ENCODE results near the gene TAAR6. TPM values are rescaled to one million over a fixed set of nuclear protein-coding genes. Genes with fewer than 3 reads are reported as not detected.

The TAAR6 gene
- total and polyA plus RNA-seq, 2 of the 8 experiments (the other 6 are each of a cell fraction or from before 2014, with no cell fraction given), result 0.06 TPM; not detected in 1

DNA sequence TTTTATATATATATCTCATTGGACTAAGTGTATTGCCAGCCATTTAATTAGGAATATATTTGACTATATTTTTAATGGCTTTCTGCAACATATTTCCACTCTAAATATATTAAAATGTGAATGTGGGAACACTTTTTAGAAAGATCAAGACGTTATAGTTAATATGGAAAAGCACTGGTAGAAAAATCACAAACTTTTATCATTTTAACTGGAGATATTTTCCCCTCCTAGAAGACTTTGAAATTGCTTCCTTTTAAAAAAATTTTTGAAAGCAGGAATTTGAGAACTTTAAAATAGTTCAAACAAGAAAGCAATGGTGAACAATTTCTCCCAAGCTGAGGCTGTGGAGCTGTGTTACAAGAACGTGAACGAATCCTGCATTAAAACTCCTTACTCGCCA, 32.1 kb upstream of the TAAR6 start, which contains the start of gene TAAR9:
Gene TAAR9 (plus strand): TSS at position 301 of the 400 bp plus-strand sequence. CDS start 13 bp downstream, at position 314.
- no peak within 1 kb of the TSS for H4K5ac ChIP-seq (ENCODE audit: insufficient read length, low read depth, low read length)
- DNase-seq (ENCODE audit: low read depth in 1 of 2, low spot score in 2 of 2) (no peak), FAIRE-seq (no peak)
- no peak within 1 kb of the TSS for H2BK5ac ChIP-seq (ENCODE audit: low read depth, low read length)
- H3K27ac ChIP-seq (ENCODE audit: low read depth, low read length), result no peak within 1 kb of the TSS
- TF ChIP-seq FOSL1 (IDR thresholded peaks at IDR 0.05; ENCODE audit: insufficient read depth, low read depth, low read length), result no peak
- no peak within 1 kb of the TSS for H2BK20ac ChIP-seq (ENCODE audit: low read length)
- H3K4me1 ChIP-seq (replicated peaks in 1 of 4; ENCODE audit: control insufficient read depth in 3 of 4, insufficient read depth in 4 of 4, low read length in 3 of 4), result no peaks in the 10 kb centered on the region
- no peak within 1 kb of the TSS for H2BK120ac ChIP-seq (replicated peaks; ENCODE audit: low read depth, low read length)
- no peak within 1 kb of the TSS for H4K91ac ChIP-seq (replicated peaks; ENCODE audit: insufficient read length, low read length)
- no peak within 1 kb of the TSS for H3K4me3 ChIP-seq (ENCODE audit: extremely low read depth in 1 of 4, insufficient read depth in 2 of 4, low read depth in 3 of 4, low read length in 4 of 4)
- no peak within 1 kb of the TSS; the same call in 1 of the 2 replicates for H2BK15ac ChIP-seq (ENCODE audit: low read length)
- H3K56ac ChIP-seq (replicated peaks; ENCODE audit: insufficient read length, low read depth, low read length), result no peak within 1 kb of the TSS
- H3K14ac ChIP-seq (ENCODE audit: insufficient read length), result no peak within 1 kb of the TSS
- H2AFZ ChIP-seq (ENCODE audit: low read length), result peak within 1 kb of the TSS; percentile 73; the same call in 1 of the 2 replicates
- no peak within 1 kb of the TSS for H2BK12ac ChIP-seq (ENCODE audit: low read depth, low read length)
- H3K9me3 ChIP-seq (ENCODE audit: insufficient read depth in 2 of 2, low read depth in 1 of 2, low read length in 1 of 2), result no peaks in the 10 kb centered on the region
- no peak within 1 kb of the TSS for H4K8ac ChIP-seq (ENCODE audit: extremely low read depth, insufficient read depth, low read length)
- 91% methylated on average over 4 of the region's 4 CpGs; no CpG with 5 or more reads in 1 of the 2 experiments for WGBS, 2 experiments (ENCODE audit: extremely low coverage in 1 of 2, insufficient coverage in 1 of 2, insufficient read length in 1 of 2, insufficient replicate concordance in 2 of 2, low coverage in 1 of 2, low lambda C conversion rate in 2 of 2, missing lambda C conversion rate in 1 of 2)
- no peak within 1 kb of the TSS for H3K4ac ChIP-seq (replicated peaks; ENCODE audit: insufficient read length, low read depth, low read length)
- no peak within 1 kb of the TSS for H3K4me2 ChIP-seq (ENCODE audit: insufficient read depth in 1 of 2, low read depth in 2 of 2, low read length in 2 of 2)
- H3K23me2 ChIP-seq (ENCODE audit: low read depth, low read length), result no peaks in the 10 kb centered on the region
- H3K27me3 ChIP-seq (replicated peaks in 1 of 4; ENCODE audit: control insufficient read depth in 3 of 4, extremely low read depth in 1 of 4, insufficient read depth in 3 of 4, low read length in 3 of 4), result no peaks in the 10 kb centered on the region
- no peaks in the 10 kb centered on the region for H4K20me1 ChIP-seq (replicated peaks in 1 of 2; ENCODE audit: control insufficient read depth in 1 of 2, insufficient read depth in 2 of 2, low read length in 2 of 2)
- no peak within 1 kb of the TSS for H3K23ac ChIP-seq (ENCODE audit: insufficient read length)
- no peak within 1 kb of the TSS for H3K9ac ChIP-seq (replicated peaks in 1 of 4; ENCODE audit: extremely low read depth in 1 of 4, low read depth in 3 of 4, low read length in 3 of 4)
- H2AK5ac ChIP-seq (ENCODE audit: low read depth, low read length), result no peak within 1 kb of the TSS
- H3K79me2 ChIP-seq (ENCODE audit: control insufficient read depth in 1 of 2, insufficient read depth in 2 of 2, low read length in 2 of 2), result no peaks in the 10 kb centered on the region
- no peaks in the 10 kb centered on the region for H3K36me3 ChIP-seq (ENCODE audit: control insufficient read depth in 2 of 4, insufficient read depth in 4 of 4, low read length in 3 of 4)
- H3K79me1 ChIP-seq (ENCODE audit: low read depth, low read length), result no peaks in the 10 kb centered on the region
- no peak within 1 kb of the TSS for H3K18ac ChIP-seq (ENCODE audit: extremely low read depth, low read length)
- POLR2A ChIA-PET (ENCODE audit: partially characterized antibody), result no interaction called here
- CTCF ChIA-PET (ENCODE audit: partially characterized antibody), result interaction anchor here (1.3 to 4.1 kb wide), 5 partner anchors 8 to 260 kb away, joined by 3 to 11 read pairs (median 7); partner anchors contain the start of gene SLC18B1
